ENCODE results near the gene QSOX1.

The QSOX1 gene

GRCh38 chr1:180167721-180168467 is 13.2 kb downstream of the QSOX1 start:
- in situ Hi-C loops (cut with MboI; ENCODE audit: low sequenced_read_pairs) = no loop called here

GRCh38 chr1:180168786-180169639 is 14.3 kb downstream of the QSOX1 start:
- in situ Hi-C loops (cut with MboI; ENCODE audit: low sequenced_read_pairs) = no loop called here

GRCh38 chr1:180169640-180170195 is 15.0 kb downstream of the QSOX1 start:
- in situ Hi-C loops (cut with MboI; ENCODE audit: low sequenced_read_pairs) = no loop called here

- in situ Hi-C loops (cut with MboI; ENCODE audit: low sequenced_read_pairs) = no loop called here
These were observed 16.0 kb downstream of the QSOX1 start for GRCh38 chr1:180170546-180171151.

GRCh38 chr1:180171691-180172090 is 17.0 kb downstream of the QSOX1 start:
- in situ Hi-C loops (cut with MboI; ENCODE audit: low sequenced_read_pairs) = no loop called here

- in situ Hi-C loops (cut with MboI; ENCODE audit: low sequenced_read_pairs) = no loop called here
These were observed 18.8 kb downstream of the QSOX1 start for GRCh38 chr1:180173451-180173850.

- in situ Hi-C loops (cut with MboI; ENCODE audit: low sequenced_read_pairs) = no loop called here
These were observed 19.3 kb downstream of the QSOX1 start for GRCh38 chr1:180173952-180174351.

- in situ Hi-C loops (cut with MboI; ENCODE audit: low sequenced_read_pairs) = no loop called here
These were observed 20.6 kb downstream of the QSOX1 start for GRCh38 chr1:180175291-180175690.

- in situ Hi-C loops (cut with MboI; ENCODE audit: low sequenced_read_pairs) = no loop called here
These were observed 21.1 kb downstream of the QSOX1 start for GRCh38 chr1:180175806-180176205.

GRCh38 chr1:180176965-180177364 is 22.3 kb downstream of the QSOX1 start:
- in situ Hi-C loops (cut with MboI; ENCODE audit: low sequenced_read_pairs) = no loop called here

- in situ Hi-C loops (cut with MboI; ENCODE audit: low sequenced_read_pairs) = no loop called here
These were observed 23.3 kb downstream of the QSOX1 start for GRCh38 chr1:180177931-180178330.

- in situ Hi-C loops (cut with MboI; ENCODE audit: low sequenced_read_pairs) = no loop called here
These were observed 24.0 kb downstream of the QSOX1 start for GRCh38 chr1:180178511-180179161.

- in situ Hi-C loops (cut with MboI; ENCODE audit: low sequenced_read_pairs) = no loop called here
These were observed 24.7 kb downstream of the QSOX1 start for GRCh38 chr1:180179162-180179957.

GRCh38 chr1:180181048-180181447 is 26.4 kb downstream of the QSOX1 start:
- in situ Hi-C loops (cut with MboI; ENCODE audit: low sequenced_read_pairs) = no loop called here

GRCh38 chr1:180181996-180182642 is 27.4 kb downstream of the QSOX1 start:
- in situ Hi-C loops (cut with MboI; ENCODE audit: low sequenced_read_pairs) = no loop called here

- in situ Hi-C loops (cut with MboI; ENCODE audit: low sequenced_read_pairs) = no loop called here
These were observed 28.1 kb downstream of the QSOX1 start for GRCh38 chr1:180182643-180183311.

GRCh38 chr1:180183426-180183825 is 28.8 kb downstream of the QSOX1 start:
- in situ Hi-C loops (cut with MboI; ENCODE audit: low sequenced_read_pairs) = no loop called here

- in situ Hi-C loops (cut with MboI; ENCODE audit: low sequenced_read_pairs) = no loop called here
These were observed 29.4 kb downstream of the QSOX1 start for GRCh38 chr1:180184041-180184440.

GRCh38 chr1:180185281-180185680 is 30.6 kb downstream of the QSOX1 start:
- in situ Hi-C loops (cut with MboI; ENCODE audit: low sequenced_read_pairs) = no loop called here
